ENCODE measurements around the gene TRAPPC2L.

DNA sequence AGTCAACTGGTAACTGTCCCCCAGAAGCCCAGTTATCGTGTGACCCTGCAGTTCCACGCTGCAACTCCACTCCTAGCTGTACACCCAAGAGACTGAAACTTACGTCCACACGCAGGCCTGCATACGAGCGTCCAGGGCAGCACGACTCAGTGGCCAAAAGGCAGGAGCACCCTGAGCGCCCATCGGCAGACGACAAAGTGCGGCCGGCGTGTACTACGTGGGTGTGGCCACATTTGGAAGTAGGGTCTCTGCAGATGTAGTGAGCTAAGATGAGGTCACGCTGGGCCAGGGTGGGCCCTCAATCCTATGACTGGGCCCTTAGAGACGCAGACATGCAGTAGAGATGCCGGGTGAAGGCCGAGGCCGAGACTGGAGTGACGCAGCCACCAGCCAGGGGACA, 13.7 kb upstream of the TRAPPC2L start:
- TF ChIP-seq CTCF (conservative IDR thresholded peaks at IDR 0.05; ENCODE audit: low read length) (no peak), EZH2phosphoT487 (IDR thresholded peaks at IDR 0.05; ENCODE audit: borderline replicate concordance, low read depth, low read length) (no peak)
